ENCODE data around the gene PI16.

The PI16 gene

GRCh38 chr6:37005827-37006567 is 51.5 kb downstream of the PI16 start:
- no peak for TF ChIP-seq CTCF (IDR thresholded peaks at IDR 0.05)

- no peak for TF ChIP-seq CTCF (IDR thresholded peaks at IDR 0.05)
These were observed 52.3 kb downstream of the PI16 start for GRCh38 chr6:37006793-37007339.

- TF ChIP-seq CTCF (IDR thresholded peaks at IDR 0.05), result no peak
These were observed 53.0 kb downstream of the PI16 start for GRCh38 chr6:37007340-37008043.

- TF ChIP-seq CTCF (IDR thresholded peaks at IDR 0.05), result no peak
These were observed 54.2 kb downstream of the PI16 start for GRCh38 chr6:37008484-37009465.

GRCh38 chr6:37010402-37010892 is 55.9 kb downstream of the PI16 start:
- TF ChIP-seq CTCF (IDR thresholded peaks at IDR 0.05), result no peak

GRCh38 chr6:37011656-37012378 is 57.3 kb downstream of the PI16 start:
- TF ChIP-seq CTCF (IDR thresholded peaks at IDR 0.05), result no peak

All from LNCAP (cell line).